ENCODE data around the gene DDX49. TPM values are rescaled to one million over a fixed set of nuclear protein-coding genes. Genes with fewer than 3 reads are reported as not detected.

Gene DDX49
- total and polyA plus RNA-seq, 12 donors: 16.2 to 74.5 (median 22.1) TPM

GRCh38 chr19:18906605-18907519 is 12.7 kb upstream of the DDX49 start:
- TF ChIP-seq, protein P1, sequence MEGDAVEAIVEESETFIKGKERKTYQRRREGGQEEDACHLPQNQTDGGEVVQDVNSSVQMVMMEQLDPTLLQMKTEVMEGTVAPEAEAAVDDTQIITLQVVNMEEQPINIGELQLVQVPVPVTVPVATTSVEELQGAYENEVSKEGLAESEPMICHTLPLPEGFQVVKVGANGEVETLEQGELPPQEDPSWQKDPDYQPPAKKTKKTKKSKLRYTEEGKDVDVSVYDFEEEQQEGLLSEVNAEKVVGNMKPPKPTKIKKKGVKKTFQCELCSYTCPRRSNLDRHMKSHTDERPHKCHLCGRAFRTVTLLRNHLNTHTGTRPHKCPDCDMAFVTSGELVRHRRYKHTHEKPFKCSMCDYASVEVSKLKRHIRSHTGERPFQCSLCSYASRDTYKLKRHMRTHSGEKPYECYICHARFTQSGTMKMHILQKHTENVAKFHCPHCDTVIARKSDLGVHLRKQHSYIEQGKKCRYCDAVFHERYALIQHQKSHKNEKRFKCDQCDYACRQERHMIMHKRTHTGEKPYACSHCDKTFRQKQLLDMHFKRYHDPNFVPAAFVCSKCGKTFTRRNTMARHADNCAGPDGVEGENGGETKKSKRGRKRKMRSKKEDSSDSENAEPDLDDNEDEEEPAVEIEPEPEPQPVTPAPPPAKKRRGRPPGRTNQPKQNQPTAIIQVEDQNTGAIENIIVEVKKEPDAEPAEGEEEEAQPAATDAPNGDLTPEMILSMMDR (IDR thresholded peaks at IDR 0.05): no peak
- WGBS, 2 donors: 94% methylated on average over 36 of the region's 36 CpGs

GRCh38 chr19:18908917-18909619 is 10.4 kb upstream of the DDX49 start:
- Histone ChIP-seq H3K27ac (no peak overlapping the region), H3K36me3 (peaks cover 0 to 98% (median 21%) of the 10 kb centered on the region in 9 donors), H3K27me3 (no peaks in the 10 kb centered on the region), H3K4me1 (peaks cover 0 to 5% (median 0%) of the 10 kb centered on the region in 9 donors), H3K4me3 (no peak overlapping the region), H3K9me3 (no peaks in the 10 kb centered on the region)
- intact Hi-C loops (cut with DNase I): no loop called here
- 88 to 91% methylated on average over 17 of the region's 17 CpGs for WGBS, 2 donors
- TF ChIP-seq, protein P1 (IDR thresholded peaks at IDR 0.05): no peak
- DNase-seq: no peak
- ATAC-seq: no peak

More at GRCh38 chr19:18906605-18907519, 12.7 kb upstream of the DDX49 start:
- Histone ChIP-seq H3K36me3 (peaks cover 0 to 90% (median 13%) of the 10 kb centered on the region in 9 donors), H3K4me3 (no peak overlapping the region), H3K27me3 (no peaks in the 10 kb centered on the region), H3K27ac (no peak overlapping the region), H3K4me1 (no peaks in the 10 kb centered on the region), H3K9me3 (no peaks in the 10 kb centered on the region)
- no peak for ATAC-seq
- no peak for DNase-seq
- intact Hi-C loops (cut with DNase I): no loop called here

GRCh38 chr19:18910010-18910409 is 9.5 kb upstream of the DDX49 start:
- WGBS, 2 donors: 83 to 94% methylated on average over 10 of the region's 10 CpGs
- ATAC-seq (no peak), DNase-seq (no peak)
- no peaks in the 10 kb centered on the region for H3K9me3 ChIP-seq
- H3K36me3 ChIP-seq: peaks cover 0 to 98% (median 21%) of the 10 kb centered on the region in 9 donors
- intact Hi-C loops (cut with DNase I): loop anchor here in 1 of 10 donors (10.0 kb wide), 1 partner anchor 445 kb away; no protein-coding TSS in a partner anchor
- no peak overlapping the region for H3K27ac ChIP-seq
- H3K27me3 ChIP-seq: no peaks in the 10 kb centered on the region
- TF ChIP-seq, protein P1 (IDR thresholded peaks at IDR 0.05): no peak
- no peak overlapping the region for H3K4me3 ChIP-seq
- H3K4me1 ChIP-seq: peaks cover 0 to 5% (median 0%) of the 10 kb centered on the region in 9 donors

DNA sequence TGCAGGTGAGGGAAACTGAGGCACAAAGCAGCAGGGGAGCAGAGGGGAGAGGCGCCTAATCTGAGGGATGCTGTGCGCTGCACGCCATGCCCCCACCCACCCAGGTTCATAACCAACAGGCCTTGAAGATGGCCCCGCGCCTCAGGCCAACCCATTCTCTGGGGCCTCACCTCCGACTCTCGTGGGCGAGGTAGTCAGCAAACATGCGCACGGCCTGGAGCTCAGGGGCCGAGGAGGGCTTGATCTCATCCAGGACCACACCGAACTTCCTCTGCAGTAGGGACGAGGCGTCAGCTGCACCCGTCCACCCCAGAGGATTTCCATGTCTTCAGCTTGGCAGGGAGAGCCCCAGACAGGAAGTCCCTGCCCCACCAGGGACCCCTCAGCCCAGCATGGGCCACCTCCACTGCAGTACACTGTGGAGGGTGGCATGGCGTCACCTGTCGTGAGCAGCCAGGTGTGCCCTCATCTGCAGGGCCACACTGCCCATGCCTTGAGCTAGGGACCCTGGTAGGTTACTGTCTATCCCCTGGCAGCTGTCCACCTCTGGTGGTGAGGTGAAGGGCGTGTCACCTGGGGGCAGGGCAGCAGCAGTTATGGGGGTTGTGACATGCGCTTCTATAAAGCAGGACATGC is 8.6 kb upstream of the DDX49 start:
- H3K27ac ChIP-seq: no peak overlapping the region
- H3K4me3 ChIP-seq: no peak overlapping the region
- TF ChIP-seq, protein P1 (IDR thresholded peaks at IDR 0.05): no peak
- H3K4me1 ChIP-seq: peaks cover 0 to 11% (median 0%) of the 10 kb centered on the region in 9 donors
- intact Hi-C loops (cut with DNase I): loop anchor here in 1 of 10 donors (10.0 kb wide), 1 partner anchor 446 kb away; no protein-coding TSS in a partner anchor
- DNase-seq: no peak
- H3K36me3 ChIP-seq: peaks cover 0 to 98% (median 19%) of the 10 kb centered on the region in 9 donors
- H3K27me3 ChIP-seq: no peaks in the 10 kb centered on the region
- peak in 1 of 8 donors; percentile 4 for ATAC-seq
- 95% methylated on average over 19 of the region's 19 CpGs for WGBS, 2 donors
- H3K9me3 ChIP-seq: no peaks in the 10 kb centered on the region
